B cell (primary cell): Measurements from ENCODE around the gene DIS3L2. TPM values are rescaled to one million over a fixed set of nuclear protein-coding genes. Genes with fewer than 3 reads are reported as not detected.

Experiments used
- ATAC-seq: fragments of 200-7000 bp; cut with Tn5 transposase; one replicate; pipeline ENCODE4 v1.10.0; 2021; ENCODE audit warnings: low read depth, mild to moderate bottlenecking, moderate number of reproducible peaks, moderate library complexity
- CTCF ChIA-PET: fragments of 350-600 bp; sonication (Branson Sonifier 250); formaldehyde crosslinking; loops from one replicate; lab custom pipeline; 2021; ENCODE audit warnings: antibody characterized with exemption, inconsistent platforms; lab: Charles Lee
- POLR2A ChIA-PET: fragments of 350-600 bp; sonication (Branson Sonifier 250); formaldehyde crosslinking; loops from one replicate; lab custom pipeline; 2021; ENCODE audit warnings: antibody characterized with exemption; lab: Charles Lee
- DNase-seq: peaks from one replicate; pipeline ENCODE4 v3.0.0; 2013
- H2AFZ ChIP-seq: 2 replicates; pipeline ENCODE4 v1.6.1; 2012; ENCODE audit warnings: mild to moderate bottlenecking, low read depth, low read length; ENCODE audit not compliant: insufficient read depth, poor library complexity, severe bottlenecking
- H3K27ac ChIP-seq, 2 donors: 1 replicate in 1 of 2; 2 replicates in 1 of 2; pipeline ENCODE4 v1.5.1; 2012 to 2013; ENCODE audit warnings: low read length in 2 of 2, mild to moderate bottlenecking in 2 of 2, moderate library complexity in 1 of 2
- H3K27me3 ChIP-seq, 4 experiments: fragments of 200-600 bp in 1 of 4; sonication (generic) in 1 of 4; replicated peaks in 1 of 4; 1 replicate in 2 of 4; 2 replicates in 2 of 4; pipeline versions ENCODE4 v1.6.1 to v1.7.0; 2013 to 2016; ENCODE audit warnings: low read length in 3 of 4, mild to moderate bottlenecking in 2 of 4, mixed read lengths in 1 of 4, moderate library complexity in 1 of 4; ENCODE audit not compliant: insufficient read depth in 4 of 4, control insufficient read depth in 3 of 4; ENCODE audit errors: control extremely low read depth in 1 of 4
- H3K36me3 ChIP-seq, 2 experiments: replicated peaks in 1 of 2; 1 replicate in 1 of 2; 2 replicates in 1 of 2; pipeline versions ENCODE4 v1.6.1 to v1.7.1; 2013; ENCODE audit warnings: low read length in 1 of 2; ENCODE audit not compliant: insufficient read depth in 2 of 2, control insufficient read depth in 1 of 2; ENCODE audit errors: control extremely low read depth in 1 of 2, extremely low read depth in 1 of 2
- H3K4me1 ChIP-seq, 2 donors: fragments of 200-600 bp in 1 of 2; sonication (generic) in 1 of 2; 1 replicate in 1 of 2; 2 replicates in 1 of 2; pipeline versions ENCODE4 v1.5.1 to v1.6.1; 2013 to 2017; ENCODE audit warnings: low read length in 2 of 2; ENCODE audit not compliant: control insufficient read depth in 2 of 2, insufficient read depth in 2 of 2
- H3K4me2 ChIP-seq: replicated peaks from 2 replicates; pipeline ENCODE3; 2012; ENCODE audit warnings: mild to moderate bottlenecking, low read depth, low read length; ENCODE audit not compliant: poor library complexity, severe bottlenecking
- H3K4me3 ChIP-seq, 5 experiments: fragments of 200-600 bp in 1 of 5; sonication (generic) in 1 of 5; 1 replicate in 3 of 5; 2 replicates in 2 of 5; pipeline versions ENCODE4 v1.5.1 to v1.7.0; 2011 to 2016; ENCODE audit warnings: low read length in 4 of 5, mild to moderate bottlenecking in 4 of 5, low read depth in 2 of 5, control low read depth in 1 of 5, moderate library complexity in 1 of 5; ENCODE audit not compliant: insufficient read depth in 1 of 5; ENCODE audit errors: control extremely low read depth in 1 of 5, extremely low read depth in 1 of 5
- H3K79me2 ChIP-seq: fragments of 200-600 bp; sonication (generic); one replicate; pipeline ENCODE4 v1.6.0; 2016; ENCODE audit warnings: low read length; ENCODE audit not compliant: control insufficient read depth, insufficient read depth
- H3K9ac ChIP-seq: fragments of 200-600 bp; sonication (generic); 2 replicates; pipeline ENCODE4 v1.6.1; 2017; ENCODE audit warnings: mild to moderate bottlenecking, low read length, moderate library complexity
- H3K9me3 ChIP-seq, 3 donors: one replicate each; pipeline versions ENCODE4 v1.6.1 to v1.7.1; 2013; ENCODE audit warnings: low read length in 2 of 3; ENCODE audit not compliant: control insufficient read depth in 2 of 3, insufficient read depth in 1 of 3; ENCODE audit errors: control extremely low read depth in 1 of 3
- H4K20me1 ChIP-seq: 2 replicates; pipeline ENCODE4 v1.6.0; 2012; ENCODE audit warnings: mild to moderate bottlenecking, low read length; ENCODE audit not compliant: insufficient read depth, control insufficient read depth, poor library complexity, severe bottlenecking
- H3K27ac Mint-ChIP-seq: one replicate; pipeline ENCODE4 v1.8.0; 2021; ENCODE audit warnings: mixed read lengths
- H3K27me3 Mint-ChIP-seq: one replicate; pipeline ENCODE4 v1.8.0; 2021; ENCODE audit warnings: mixed read lengths
- H3K4me1 Mint-ChIP-seq: one replicate; pipeline ENCODE4 v1.8.0; 2021; ENCODE audit warnings: mixed read lengths
- H3K4me3 Mint-ChIP-seq: one replicate; pipeline ENCODE4 v1.8.0; 2021; ENCODE audit warnings: mixed read lengths
- H3K9me3 Mint-ChIP-seq: one replicate; pipeline ENCODE4 v1.8.0; 2022; ENCODE audit warnings: mixed read lengths; ENCODE audit not compliant: insufficient read depth
- CTCF ChIP-seq: fragments of 200-600 bp; IDR thresholded peaks from one replicate; pipeline ENCODE4 v1.8.0; 2022; ENCODE audit warnings: antibody characterized with exemption, mild to moderate bottlenecking
- EZH2 ChIP-seq: IDR thresholded peaks from 2 replicates; pipeline ENCODE4 v1.6.1; 2012; ENCODE audit warnings: borderline replicate concordance, low read depth, mild to moderate bottlenecking, moderate library complexity, low read length; ENCODE audit not compliant: insufficient read depth, poor library complexity, severe bottlenecking
- WGBS: methylation state at CpG from one replicate; pipeline ENCODE4 v1.1.5; 2013; ENCODE audit warnings: missing lambda C conversion rate; ENCODE audit not compliant: insufficient coverage; 5-methylcytosine and 5-hydroxymethylcytosine counted together
- intact Hi-C: fragments of 100-400 bp; cut with micrococcal nuclease; formaldehyde crosslinking; loops from one replicate; pipeline ENCODE4 v1.10.0; 2022
- polyA plus RNA-seq: library from polyadenylated mRNA; depleted of rRNA; stranded (reverse); fragments of >200 nt; gene quantifications from 2 replicates; pipeline ENCODE4 v1.2.3, GENCODE V29; 2012
- total RNA-seq, 2 donors: library from RNA; stranded (reverse); fragments of 120-200 nt in 1 of 2; gene quantifications; 1 replicate in 1 of 2; 2 replicates in 1 of 2; pipeline versions ENCODE4 v1.2.3 to v1.2.4, GENCODE V29; 2013 to 2022

DIS3L2 gene
- total and polyA plus RNA-seq, 2 donors (not counting 1 experiment from before 2014, with no cell fraction given) = 34.5 to 70.1 TPM

- peaks cover 1 to 14% (median 6%) of the 10 kb centered on the region in 3 donors for H3K9me3 ChIP-seq
- no peak overlapping the region for H3K9ac ChIP-seq
- WGBS = 82% methylated on average over 4 of the region's 4 CpGs
- H3K36me3 ChIP-seq = peaks cover 0 to 16% of the 10 kb centered on the region in 2 experiments
- no peak overlapping the region for H3K4me2 ChIP-seq
- H3K27me3 ChIP-seq = no peaks in the 10 kb centered on the region
- Mint-ChIP-seq H3K27me3 (no peaks in the 10 kb centered on the region), H3K4me3 (no peak overlapping the region), H3K4me1 (peaks cover 11% of the 10 kb centered on the region), H3K27ac (no peak overlapping the region), H3K9me3 (peaks cover 12% of the 10 kb centered on the region)
- peaks cover 4 to 7% of the 10 kb centered on the region in 2 donors for H3K4me1 ChIP-seq
- ChIA-PET CTCF (interaction anchor here (0.6 to 4.6 kb wide), 3 partner anchors 14 to 63 kb away, joined by 3 to 26 read pairs (median 3); no protein-coding TSS in a partner anchor), POLR2A (no interaction called here)
- DNase-seq (no peak), ATAC-seq (no peak)
- H2AFZ ChIP-seq = no peak overlapping the region
- no peak overlapping the region for H3K27ac ChIP-seq
- intact Hi-C loops = no loop called here
- H3K4me3 ChIP-seq = no peak overlapping the region
- TF ChIP-seq EZH2 = no peak
- no peak for TF ChIP-seq CTCF
- no peaks in the 10 kb centered on the region for H3K79me2 ChIP-seq
- no peaks in the 10 kb centered on the region for H4K20me1 ChIP-seq
Observed at GRCh38 chr2:232309592-232309991, 348.1 kb downstream of the DIS3L2 start.

- WGBS = 43% methylated on average over 6 of the region's 9 CpGs
- Histone ChIP-seq H3K27me3 (no peaks in the 10 kb centered on the region), H3K4me3 (no peak overlapping the region), H3K36me3 (peaks cover 0 to 16% of the 10 kb centered on the region in 2 experiments), H2AFZ (no peak overlapping the region), H3K79me2 (no peaks in the 10 kb centered on the region), H4K20me1 (no peaks in the 10 kb centered on the region), H3K9ac (no peak overlapping the region), H3K4me2 (no peak overlapping the region), H3K9me3 (peaks cover 1 to 14% (median 6%) of the 10 kb centered on the region in 3 donors), H3K4me1 (peaks cover 9 to 12% of the 10 kb centered on the region in 2 donors), H3K27ac (no peak overlapping the region)
- no peak for ATAC-seq
- H3K27ac Mint-ChIP-seq = no peak overlapping the region
- peaks cover 16% of the 10 kb centered on the region for H3K4me1 Mint-ChIP-seq
- H3K4me3 Mint-ChIP-seq = no peak overlapping the region
- H3K27me3 Mint-ChIP-seq = no peaks in the 10 kb centered on the region
- CTCF ChIA-PET = interaction anchor here (0.6 to 4.6 kb wide), 3 partner anchors 14 to 64 kb away, joined by 3 to 26 read pairs (median 3); no protein-coding TSS in a partner anchor
- H3K9me3 Mint-ChIP-seq = peaks cover 12% of the 10 kb centered on the region
- intact Hi-C loops = no loop called here
- POLR2A ChIA-PET = no interaction called here
- no peak for DNase-seq
- TF ChIP-seq CTCF (no peak), EZH2 (no peak)
Observed at GRCh38 chr2:232310121-232310520, 348.6 kb downstream of the DIS3L2 start.
